Peyer's patch (tissue), 4 donors: ENCODE measurements around the gene RAI2. TPM values are rescaled to one million over a fixed set of nuclear protein-coding genes. Genes with fewer than 3 reads are reported as not detected.
"Not testable (repeated sequence)": the region's sequence is repeated elsewhere in the genome, so short reads cannot be mapped to it uniquely, and the experiment has no call there.

Experiments used
- DNase-seq, 3 donors: peaks; one replicate each; pipeline ENCODE4 v3.0.0-alpha.2; 2017 to 2019
- H3K27ac ChIP-seq, 4 donors: fragments of 200-600 bp; sonication (generic); one replicate each; pipeline ENCODE4 v1.5.1; 2016 to 2019
- H3K27me3 ChIP-seq, 2 donors: fragments of 200-600 bp; sonication (generic); one replicate each; pipeline ENCODE4 v1.5.1; 2019
- H3K36me3 ChIP-seq, 3 donors: fragments of 200-600 bp; sonication (generic); one replicate each; pipeline ENCODE4 v1.5.1; 2016 to 2019
- H3K4me1 ChIP-seq, 4 donors: fragments of 200-600 bp; sonication (generic); one replicate each; pipeline ENCODE4 v1.5.1; 2016 to 2019
- H3K4me3 ChIP-seq, 4 donors: fragments of 200-600 bp; sonication (generic); 1 replicate in 3 of 4; 2 replicates in 1 of 4; pipeline ENCODE4 v1.5.1; 2016 to 2019; ENCODE audit warnings: mild to moderate bottlenecking in 1 of 4
- H3K9me3 ChIP-seq, 4 donors: fragments of 200-600 bp; sonication (generic); one replicate each; pipeline ENCODE4 v1.5.1; 2016 to 2019; ENCODE audit warnings: mild to moderate bottlenecking in 1 of 4
- POLR2A ChIP-seq, 2 donors: fragments of 450-650 bp; IDR thresholded peaks; one replicate each; pipeline ENCODE4 v1.5.1; 2017; ENCODE audit warnings: antibody characterized with exemption in 2 of 2, mild to moderate bottlenecking in 2 of 2, moderate library complexity in 2 of 2
- total RNA-seq, 4 donors: library from RNA; depleted of rRNA; stranded (reverse); fragments of >200 nt; gene quantifications; one replicate each; pipeline ENCODE4 v1.1.0, GENCODE V29; 2016
- TF ChIP-seq, protein P1 (sequence below), 6 experiments: fragments of 450-650 bp in 4 of 6; fragments of 200-600 bp in 2 of 6; sonication (generic) in 1 of 6; IDR thresholded peaks; one replicate each; pipeline ENCODE4 v1.5.1; 2017 to 2019; ENCODE audit warnings: antibody characterized with exemption in 6 of 6, mild to moderate bottlenecking in 3 of 6, moderate library complexity in 1 of 6

The RAI2 gene
- total RNA-seq, 4 donors from 2014 or later, result 5.4 to 25.6 (median 9.9) TPM

GRCh38 chrX:17801431-17801830, 59.7 kb downstream of the RAI2 start:
- Histone ChIP-seq H3K27ac (no peak overlapping the region), H3K4me1 (no peaks in the 10 kb centered on the region), H3K27me3 (no peaks in the 10 kb centered on the region), H3K9me3 (no peaks in the 10 kb centered on the region), H3K36me3 (no peaks in the 10 kb centered on the region), H3K4me3 (no peak overlapping the region)
- DNase-seq, result no peak
- TF ChIP-seq POLR2A (IDR thresholded peaks at IDR 0.05), result no peak
- TF ChIP-seq, protein P1, sequence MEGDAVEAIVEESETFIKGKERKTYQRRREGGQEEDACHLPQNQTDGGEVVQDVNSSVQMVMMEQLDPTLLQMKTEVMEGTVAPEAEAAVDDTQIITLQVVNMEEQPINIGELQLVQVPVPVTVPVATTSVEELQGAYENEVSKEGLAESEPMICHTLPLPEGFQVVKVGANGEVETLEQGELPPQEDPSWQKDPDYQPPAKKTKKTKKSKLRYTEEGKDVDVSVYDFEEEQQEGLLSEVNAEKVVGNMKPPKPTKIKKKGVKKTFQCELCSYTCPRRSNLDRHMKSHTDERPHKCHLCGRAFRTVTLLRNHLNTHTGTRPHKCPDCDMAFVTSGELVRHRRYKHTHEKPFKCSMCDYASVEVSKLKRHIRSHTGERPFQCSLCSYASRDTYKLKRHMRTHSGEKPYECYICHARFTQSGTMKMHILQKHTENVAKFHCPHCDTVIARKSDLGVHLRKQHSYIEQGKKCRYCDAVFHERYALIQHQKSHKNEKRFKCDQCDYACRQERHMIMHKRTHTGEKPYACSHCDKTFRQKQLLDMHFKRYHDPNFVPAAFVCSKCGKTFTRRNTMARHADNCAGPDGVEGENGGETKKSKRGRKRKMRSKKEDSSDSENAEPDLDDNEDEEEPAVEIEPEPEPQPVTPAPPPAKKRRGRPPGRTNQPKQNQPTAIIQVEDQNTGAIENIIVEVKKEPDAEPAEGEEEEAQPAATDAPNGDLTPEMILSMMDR (IDR thresholded peaks at IDR 0.05), result no peak

DNA sequence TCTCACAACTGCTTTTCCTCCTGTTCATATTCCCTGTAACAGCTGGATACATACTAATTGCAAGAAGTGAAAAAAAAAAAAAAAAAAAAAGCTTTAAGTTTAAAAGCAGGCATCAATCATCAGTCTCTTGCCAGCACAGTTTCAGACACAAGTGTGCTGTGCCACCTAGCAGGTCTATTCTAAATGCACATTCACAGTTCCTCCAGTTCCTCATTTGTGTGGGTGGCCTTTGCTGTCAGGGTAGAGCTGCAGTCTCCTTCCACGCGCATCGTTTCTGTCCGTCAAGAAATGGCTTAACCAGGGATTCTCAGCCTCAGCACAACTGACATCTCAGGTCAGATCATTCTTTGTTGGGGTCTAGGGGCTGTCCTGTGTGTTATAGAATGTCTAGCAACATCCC, 62.2 kb downstream of the RAI2 start:
- no peaks in the 10 kb centered on the region for H3K36me3 ChIP-seq
- H3K4me3 ChIP-seq, result no peak overlapping the region
- H3K27me3 ChIP-seq, result no peaks in the 10 kb centered on the region
- TF ChIP-seq POLR2A (IDR thresholded peaks at IDR 0.05), result no peak
- TF ChIP-seq, protein P1 (IDR thresholded peaks at IDR 0.05), result no peak
- no peaks in the 10 kb centered on the region for H3K4me1 ChIP-seq
- H3K9me3 ChIP-seq, result no peaks in the 10 kb centered on the region
- no peak overlapping the region for H3K27ac ChIP-seq
- no peak for DNase-seq

GRCh38 chrX:17792826-17793225, 68.3 kb downstream of the RAI2 start:
- H3K27ac ChIP-seq, result no peak overlapping the region
- no peaks in the 10 kb centered on the region for H3K9me3 ChIP-seq
- H3K4me3 ChIP-seq, result no peak overlapping the region
- no peaks in the 10 kb centered on the region for H3K4me1 ChIP-seq
- H3K27me3 ChIP-seq, result no peaks in the 10 kb centered on the region
- no peaks in the 10 kb centered on the region for H3K36me3 ChIP-seq
- no peak for DNase-seq
- TF ChIP-seq, protein P1 (IDR thresholded peaks at IDR 0.05), result no peak
- no peak for TF ChIP-seq POLR2A (IDR thresholded peaks at IDR 0.05)

- Histone ChIP-seq H3K9me3 (no peaks in the 10 kb centered on the region), H3K36me3 (no peaks in the 10 kb centered on the region), H3K4me1 (no peaks in the 10 kb centered on the region), H3K4me3 (no peak overlapping the region), H3K27me3 (no peaks in the 10 kb centered on the region), H3K27ac (no peak overlapping the region)
- DNase-seq, result no peak
- TF ChIP-seq, protein P1 (IDR thresholded peaks at IDR 0.05), result no peak
- no peak for TF ChIP-seq POLR2A (IDR thresholded peaks at IDR 0.05)
Observed at GRCh38 chrX:17788956-17789562, 72.0 kb downstream of the RAI2 start.

DNA sequence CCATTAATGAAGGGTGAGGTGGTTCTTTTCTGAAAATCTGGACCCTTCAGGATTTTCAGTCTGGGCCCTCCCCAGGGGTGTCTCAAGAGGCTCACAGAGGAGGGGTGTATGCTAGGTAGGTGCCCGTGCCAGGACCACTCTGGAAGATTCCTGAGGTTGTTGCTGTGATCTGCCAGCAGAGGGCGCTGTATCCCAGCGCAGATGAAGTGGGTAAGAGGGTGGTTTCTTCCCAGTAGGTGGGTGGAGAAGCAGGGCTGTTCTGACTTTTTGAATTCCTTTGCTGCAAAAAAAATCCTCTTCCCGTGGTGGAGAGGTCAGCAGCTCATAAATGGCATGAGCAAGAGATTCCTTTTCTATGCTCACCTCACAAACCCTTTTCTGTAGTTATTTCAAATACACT, 72.7 kb downstream of the RAI2 start:
- peak in 2 of 3 donors; percentile 51 to 58 for DNase-seq
- Histone ChIP-seq H3K9me3 (no peaks in the 10 kb centered on the region), H3K4me1 (no peaks in the 10 kb centered on the region), H3K36me3 (no peaks in the 10 kb centered on the region), H3K27ac (no peak overlapping the region), H3K4me3 (no peak overlapping the region), H3K27me3 (no peaks in the 10 kb centered on the region)
- TF ChIP-seq, protein P1 (IDR thresholded peaks at IDR 0.05), result peak in 5 of 6 experiments; percentile 11 to 62 (median 57)
- no peak for TF ChIP-seq POLR2A (IDR thresholded peaks at IDR 0.05)

GRCh38 chrX:17787557-17787956, 73.5 kb downstream of the RAI2 start:
- TF ChIP-seq, protein P1 (IDR thresholded peaks at IDR 0.05), result no peak
- no peak for TF ChIP-seq POLR2A (IDR thresholded peaks at IDR 0.05)
- no peak overlapping the region for H3K27ac ChIP-seq
- no peaks in the 10 kb centered on the region for H3K36me3 ChIP-seq
- no peak overlapping the region for H3K4me3 ChIP-seq
- DNase-seq, result no peak
- H3K4me1 ChIP-seq, result no peaks in the 10 kb centered on the region
- H3K9me3 ChIP-seq, result no peaks in the 10 kb centered on the region
- H3K27me3 ChIP-seq, result no peaks in the 10 kb centered on the region

GRCh38 chrX:17786554-17787347, 74.3 kb downstream of the RAI2 start:
- not testable (repeated sequence) for H3K27ac ChIP-seq, H3K4me1 ChIP-seq, H3K36me3 ChIP-seq, DNase-seq, H3K9me3 ChIP-seq, H3K27me3 ChIP-seq
- H3K4me3 ChIP-seq, result peak overlapping the region in 2 of 4 donors; percentile 10 to 36
